NCI-H510A (cell line): ENCODE data around the gene FBXW7.

Experiments
- DNase-seq: peaks from one replicate; lab custom pipeline; 2025; lab: John Stamatoyannopoulos, UW

The FBXW7 gene

GRCh38 chr4:152283801-152284470, 252.0 kb downstream of the FBXW7 start:
- no peak for DNase-seq

- DNase-seq: no peak
Observed at GRCh38 chr4:152281822-152282221, 254.1 kb downstream of the FBXW7 start.

- DNase-seq: no peak
Observed at GRCh38 chr4:152281211-152281610, 254.7 kb downstream of the FBXW7 start.

GRCh38 chr4:152279234-152279566, 256.7 kb downstream of the FBXW7 start:
- DNase-seq: no peak

- DNase-seq: peak; percentile 39
Observed at GRCh38 chr4:152278505-152279233, 257.2 kb downstream of the FBXW7 start.

- no peak for DNase-seq
Observed at GRCh38 chr4:152278172-152278504, 257.8 kb downstream of the FBXW7 start.

- DNase-seq: no peak
Observed at GRCh38 chr4:152277333-152277732, 258.6 kb downstream of the FBXW7 start.

- no peak for DNase-seq
Observed at GRCh38 chr4:152273343-152273742, 262.5 kb downstream of the FBXW7 start.
